HUES64 (cell line): Measurements from ENCODE around the gene RREB1.

Experiments used
- H3K27ac ChIP-seq: 2 replicates; pipeline ENCODE4 v1.7.0; 2013; ENCODE audit warnings: low read depth, low read length, inconsistent platforms
- H3K27me3 ChIP-seq: 2 replicates; pipeline ENCODE4 v1.6.1; 2013; ENCODE audit warnings: mild to moderate bottlenecking, low read length; ENCODE audit not compliant: insufficient read depth
- H3K36me3 ChIP-seq: 2 replicates; pipeline ENCODE4 v1.6.1; 2013; ENCODE audit warnings: mild to moderate bottlenecking, low read length; ENCODE audit not compliant: insufficient read depth
- H3K4me1 ChIP-seq: 2 replicates; pipeline ENCODE4 v1.6.1; 2013; ENCODE audit warnings: mild to moderate bottlenecking, low read length, moderate library complexity; ENCODE audit not compliant: insufficient read depth
- H3K4me3 ChIP-seq: 2 replicates; pipeline ENCODE4 v1.5.1; 2013; ENCODE audit warnings: mild to moderate bottlenecking, low read length, moderate library complexity
- H3K9ac ChIP-seq: 2 replicates; pipeline ENCODE4 v1.6.1; 2013; ENCODE audit warnings: mild to moderate bottlenecking, low read depth, low read length
- H3K9me3 ChIP-seq: 2 replicates; pipeline ENCODE4 v1.6.1; 2013; ENCODE audit warnings: low read depth, low read length; ENCODE audit not compliant: insufficient read depth
- WGBS: fragments of 150-250, 120-280 bp; methylation state at CpG from one replicate; pipeline ENCODE4 v1.1.7; 2013; ENCODE audit warnings: missing lambda C conversion rate; 5-methylcytosine and 5-hydroxymethylcytosine counted together

The RREB1 gene

GRCh38 chr6:7101290-7101689 lies 6.5 kb upstream of the RREB1 start:
- Histone ChIP-seq H3K4me1 (peaks cover 10% of the 10 kb centered on the region; the same call in 1 of the 2 replicates), H3K36me3 (no peaks in the 10 kb centered on the region), H3K27ac (no peak overlapping the region), H3K9me3 (no peaks in the 10 kb centered on the region), H3K9ac (no peak overlapping the region), H3K27me3 (no peaks in the 10 kb centered on the region), H3K4me3 (no peak overlapping the region)
- 90% methylated on average over 8 of the region's 8 CpGs for WGBS

GRCh38 chr6:7104752-7105151 lies 3.0 kb upstream of the RREB1 start:
- Histone ChIP-seq H3K9me3 (no peaks in the 10 kb centered on the region), H3K27ac (no peak overlapping the region), H3K4me3 (no peak overlapping the region), H3K27me3 (peaks cover 11% of the 10 kb centered on the region), H3K4me1 (peaks cover 13% of the 10 kb centered on the region), H3K9ac (no peak overlapping the region), H3K36me3 (no peaks in the 10 kb centered on the region)
- 95% methylated on average over 3 of the region's 3 CpGs for WGBS

- WGBS: 45% methylated on average over 10 of the region's 10 CpGs
- Histone ChIP-seq H3K9ac (0 out of 2 replicates have a peak overlapping the region, but pooled peaks have one; percentile 39), H3K27me3 (peaks cover 26% of the 10 kb centered on the region), H3K4me1 (peaks cover 22% of the 10 kb centered on the region), H3K36me3 (no peaks in the 10 kb centered on the region), H3K27ac (no peak overlapping the region), H3K9me3 (no peaks in the 10 kb centered on the region), H3K4me3 (peak overlapping the region; percentile 99)
Measured at GRCh38 chr6:7106215-7106751, 1.5 kb upstream of the RREB1 start.

DNA sequence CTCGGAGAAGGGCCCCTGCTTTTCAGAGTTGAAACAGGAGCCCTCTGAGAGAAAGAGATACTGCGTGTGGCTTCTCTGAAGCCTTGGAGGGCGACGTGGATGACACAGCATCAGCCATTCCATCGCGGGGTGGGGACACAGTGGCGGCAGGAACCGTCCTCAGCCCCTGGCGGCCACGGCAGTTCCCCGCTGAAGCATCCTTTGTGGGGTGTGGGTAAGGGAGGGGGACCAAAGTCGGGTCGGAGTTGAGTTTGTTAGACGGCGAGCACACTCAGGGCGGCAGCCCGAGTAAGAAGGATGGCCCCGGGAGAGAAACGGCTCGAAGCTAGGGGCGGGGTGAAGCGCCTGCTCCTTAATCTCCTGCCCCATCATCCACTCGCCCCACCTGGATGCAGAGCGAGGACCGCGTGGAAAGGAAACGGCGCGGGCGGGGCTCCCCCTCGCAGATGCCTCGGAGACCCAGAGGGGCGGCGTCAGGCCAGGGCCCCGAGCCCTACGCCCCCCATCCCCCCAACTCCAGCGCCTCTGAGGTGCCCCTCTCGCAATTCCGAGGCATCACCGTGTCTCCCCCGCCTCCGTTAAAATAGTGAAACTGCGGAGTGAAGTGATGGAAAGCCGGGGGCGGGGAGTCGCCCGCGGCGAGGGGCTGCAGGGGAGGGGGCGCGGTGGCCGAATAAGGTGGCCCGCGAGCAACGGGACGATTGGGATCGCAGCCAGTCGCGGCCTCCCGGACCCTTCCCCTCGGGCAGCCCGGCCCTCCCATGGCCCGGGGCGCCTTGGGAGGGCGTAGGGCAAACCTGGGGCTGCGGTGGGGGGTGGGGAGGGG lies 796 bp upstream of the RREB1 start:
- Histone ChIP-seq H3K27ac (no peak overlapping the region), H3K4me1 (peaks cover 28% of the 10 kb centered on the region), H3K9me3 (no peaks in the 10 kb centered on the region), H3K9ac (peak overlapping the region; percentile 39; the same call in 1 of the 2 replicates), H3K4me3 (peak overlapping the region; percentile 99), H3K27me3 (peaks cover 33% of the 10 kb centered on the region), H3K36me3 (no peaks in the 10 kb centered on the region)
- 2% methylated on average over 60 of the region's 66 CpGs for WGBS

GRCh38 chr6:7108196-7108963 lies 619 bp downstream of the RREB1 start:
- peaks cover 41% of the 10 kb centered on the region for H3K27me3 ChIP-seq
- H3K9me3 ChIP-seq: no peaks in the 10 kb centered on the region
- under 1% methylated on average over 94 of the region's 94 CpGs for WGBS
- peaks cover 42% of the 10 kb centered on the region for H3K4me1 ChIP-seq
- peak overlapping the region; percentile 48 for H3K27ac ChIP-seq
- peak overlapping the region; percentile 89 for H3K9ac ChIP-seq
- no peaks in the 10 kb centered on the region for H3K36me3 ChIP-seq
- peak overlapping the region; percentile 99 for H3K4me3 ChIP-seq

- under 1% methylated on average over 78 of the region's 86 CpGs for WGBS
- Histone ChIP-seq H3K9me3 (no peaks in the 10 kb centered on the region), H3K27me3 (peaks cover 41% of the 10 kb centered on the region), H3K36me3 (no peaks in the 10 kb centered on the region), H3K4me1 (peaks cover 49% of the 10 kb centered on the region), H3K27ac (no peak overlapping the region), H3K9ac (peak overlapping the region; percentile 89; the same call in 1 of the 2 replicates), H3K4me3 (peak overlapping the region; percentile 99)
Measured at GRCh38 chr6:7108964-7109836, 1.4 kb downstream of the RREB1 start.

- Histone ChIP-seq H3K36me3 (no peaks in the 10 kb centered on the region), H3K27ac (no peak overlapping the region), H3K9ac (no peak overlapping the region), H3K9me3 (no peaks in the 10 kb centered on the region), H3K4me3 (peak overlapping the region; percentile 99), H3K4me1 (peaks cover 56% of the 10 kb centered on the region), H3K27me3 (peaks cover 41% of the 10 kb centered on the region)
- 24% methylated on average over 4 of the region's 6 CpGs for WGBS
Measured at GRCh38 chr6:7110092-7110792, 2.5 kb downstream of the RREB1 start.

GRCh38 chr6:7111095-7111690 lies 3.4 kb downstream of the RREB1 start:
- Histone ChIP-seq H3K36me3 (no peaks in the 10 kb centered on the region), H3K9ac (no peak overlapping the region), H3K27me3 (peaks cover 41% of the 10 kb centered on the region), H3K4me1 (peaks cover 55% of the 10 kb centered on the region), H3K9me3 (no peaks in the 10 kb centered on the region), H3K4me3 (no peak overlapping the region), H3K27ac (no peak overlapping the region)
- WGBS: 69% methylated on average over 4 of the region's 4 CpGs

DNA sequence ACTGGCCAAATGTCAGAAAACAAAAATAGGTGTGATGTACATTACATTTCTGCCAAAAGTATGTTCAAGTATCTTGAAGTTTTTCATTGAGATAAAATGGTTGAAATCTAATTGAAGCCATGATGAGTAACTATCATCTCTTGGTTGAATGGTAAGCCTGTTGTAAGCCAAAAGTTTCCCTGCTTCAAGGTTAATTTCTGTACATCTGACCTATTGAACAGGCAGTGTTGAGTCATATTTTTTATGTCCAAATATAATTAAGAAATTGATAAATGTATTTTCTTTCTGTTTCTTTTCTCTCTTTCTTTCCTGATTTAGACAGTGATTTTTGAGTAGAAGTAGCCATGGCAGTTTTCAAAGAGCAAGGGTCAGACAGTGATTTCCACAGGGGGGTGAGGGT lies 4.4 kb downstream of the RREB1 start:
- peaks cover 35% of the 10 kb centered on the region for H3K27me3 ChIP-seq
- no peak overlapping the region for H3K9ac ChIP-seq
- H3K36me3 ChIP-seq: no peaks in the 10 kb centered on the region
- H3K9me3 ChIP-seq: no peaks in the 10 kb centered on the region
- H3K27ac ChIP-seq: no peak overlapping the region
- H3K4me1 ChIP-seq: peaks cover 54% of the 10 kb centered on the region
- peak overlapping the region; percentile 37; the same call in 1 of the 2 replicates for H3K4me3 ChIP-seq
